Measurements from ENCODE around the gene TMEM178A. TPM values are rescaled to one million over a fixed set of nuclear protein-coding genes. Genes with fewer than 3 reads are reported as not detected.

TMEM178A gene
- total RNA-seq, 2 experiments from 2014 or later = 0.25 to 0.38 TPM

- TF ChIP-seq EZH2phosphoT487 (IDR thresholded peaks at IDR 0.05; ENCODE audit: borderline replicate concordance, low read depth, low read length) (no peak), CTCF (conservative IDR thresholded peaks at IDR 0.05; ENCODE audit: low read length) (no peak)
- Histone ChIP-seq H3K4me1 (ENCODE audit: insufficient read depth, low read length, poor library complexity, severe bottlenecking) (no peaks in the 10 kb centered on the region), H3K9me3 (ENCODE audit: low read length) (no peaks in the 10 kb centered on the region), H3K9me2 (ENCODE audit: insufficient read depth, low read length) (no peaks in the 10 kb centered on the region), H2AFZ (ENCODE audit: low read length) (no peak overlapping the region), H4K20me1 (ENCODE audit: insufficient read depth, low read length) (no peaks in the 10 kb centered on the region), H3K4me3 (ENCODE audit: low read depth, low read length, poor library complexity, severe bottlenecking) (no peak overlapping the region), H3K79me2 (ENCODE audit: insufficient read depth, low read depth, low read length) (no peaks in the 10 kb centered on the region), H3K36me3 (ENCODE audit: insufficient read depth, low read length) (no peaks in the 10 kb centered on the region), H3K27ac (ENCODE audit: low read depth, low read length, poor library complexity, severe bottlenecking) (no peak overlapping the region), H3K4me2 (ENCODE audit: low read length) (no peak overlapping the region)
- CTCF ChIA-PET (ENCODE audit: unreplicated experiment) = no interaction called here
- POLR2A ChIA-PET = no interaction called here
- intact Hi-C loops (cut with micrococcal nuclease; ENCODE audit: unreplicated experiment) = no loop called here
- no peak for DNase-seq (ENCODE audit: low spot score)
- BruUV-seq (replicated peaks) = no TSS peak
Measured at GRCh38 chr2:39632876-39633275, 32.8 kb upstream of the TMEM178A start.

- Histone ChIP-seq H3K4me3 (ENCODE audit: low read depth, low read length, poor library complexity, severe bottlenecking) (no peak overlapping the region), H3K9me2 (ENCODE audit: insufficient read depth, low read length) (no peaks in the 10 kb centered on the region), H3K79me2 (ENCODE audit: insufficient read depth, low read depth, low read length) (no peaks in the 10 kb centered on the region), H3K4me2 (ENCODE audit: low read length) (no peak overlapping the region), H4K20me1 (ENCODE audit: insufficient read depth, low read length) (no peaks in the 10 kb centered on the region), H2AFZ (ENCODE audit: low read length) (no peak overlapping the region), H3K36me3 (ENCODE audit: insufficient read depth, low read length) (no peaks in the 10 kb centered on the region), H3K9me3 (ENCODE audit: low read length) (no peaks in the 10 kb centered on the region), H3K27ac (ENCODE audit: low read depth, low read length, poor library complexity, severe bottlenecking) (no peak overlapping the region), H3K4me1 (ENCODE audit: insufficient read depth, low read length, poor library complexity, severe bottlenecking) (no peaks in the 10 kb centered on the region)
- intact Hi-C loops (cut with micrococcal nuclease; ENCODE audit: unreplicated experiment) = no loop called here
- DNase-seq (ENCODE audit: low spot score) = no peak
- ChIA-PET CTCF (ENCODE audit: unreplicated experiment) (no interaction called here), POLR2A (interaction anchor here (0.7 kb wide), 1 partner anchor 175 kb away, joined by 3 read pairs; no protein-coding TSS in a partner anchor)
- BruUV-seq (replicated peaks) = no TSS peak
- no peak for TF ChIP-seq EZH2phosphoT487 (IDR thresholded peaks at IDR 0.05; ENCODE audit: borderline replicate concordance, low read depth, low read length)
- no peak for TF ChIP-seq CTCF (conservative IDR thresholded peaks at IDR 0.05; ENCODE audit: low read length)
Measured at GRCh38 chr2:39636306-39636705, 29.4 kb upstream of the TMEM178A start.

- H3K27ac ChIP-seq (ENCODE audit: low read depth, low read length, poor library complexity, severe bottlenecking) = no peak overlapping the region
- no peaks in the 10 kb centered on the region for H3K79me2 ChIP-seq (ENCODE audit: insufficient read depth, low read depth, low read length)
- no peaks in the 10 kb centered on the region for H3K9me3 ChIP-seq (ENCODE audit: low read length)
- no TSS peak for BruUV-seq (replicated peaks)
- no peaks in the 10 kb centered on the region for H4K20me1 ChIP-seq (ENCODE audit: insufficient read depth, low read length)
- no peak overlapping the region for H2AFZ ChIP-seq (ENCODE audit: low read length)
- H3K4me3 ChIP-seq (ENCODE audit: low read depth, low read length, poor library complexity, severe bottlenecking) = no peak overlapping the region
- H3K9me2 ChIP-seq (ENCODE audit: insufficient read depth, low read length) = no peaks in the 10 kb centered on the region
- H3K4me2 ChIP-seq (ENCODE audit: low read length) = no peak overlapping the region
- intact Hi-C loops (cut with micrococcal nuclease; ENCODE audit: unreplicated experiment) = no loop called here
- no peaks in the 10 kb centered on the region for H3K4me1 ChIP-seq (ENCODE audit: insufficient read depth, low read length, poor library complexity, severe bottlenecking)
- DNase-seq (ENCODE audit: low spot score) = no peak
- ChIA-PET CTCF (ENCODE audit: unreplicated experiment) (no interaction called here), POLR2A (no interaction called here)
- no peaks in the 10 kb centered on the region for H3K36me3 ChIP-seq (ENCODE audit: insufficient read depth, low read length)
- TF ChIP-seq CTCF (conservative IDR thresholded peaks at IDR 0.05; ENCODE audit: low read length) (no peak), EZH2phosphoT487 (IDR thresholded peaks at IDR 0.05; ENCODE audit: borderline replicate concordance, low read depth, low read length) (no peak)
Measured at GRCh38 chr2:39638581-39638980, 27.1 kb upstream of the TMEM178A start.
